MM.1S (cell line): Measurements from ENCODE around the gene TUBG2.

Experiments used
- DNase-seq: peaks from one replicate; pipeline ENCODE4 v3.0.0-alpha.2; 2015
- H2AFZ ChIP-seq: fragments of 300-600 bp; sonication (generic); 2 replicates; pipeline ENCODE4 v1.6.0; 2016; ENCODE audit warnings: antibody characterized with exemption, low read length
- H3F3A ChIP-seq: fragments of 300-600 bp; sonication (generic); 2 replicates; pipeline ENCODE4 v1.6.1; 2016; ENCODE audit warnings: mild to moderate bottlenecking, antibody characterized with exemption, low read length, moderate library complexity, mixed read lengths; ENCODE audit not compliant: insufficient read depth
- H3K27ac ChIP-seq: fragments of 300-600 bp; sonication (generic); 2 replicates; pipeline ENCODE4 v1.5.1; 2016; ENCODE audit warnings: mild to moderate bottlenecking, low read length
- H3K27me3 ChIP-seq: fragments of 300-600 bp; sonication (generic); replicated peaks from 2 replicates; pipeline ENCODE4 v1.6.0; 2016; ENCODE audit warnings: low read length; ENCODE audit not compliant: insufficient read depth
- H3K36me3 ChIP-seq: fragments of 300-600 bp; sonication (generic); replicated peaks from 2 replicates; pipeline ENCODE4 v1.6.1; 2016; ENCODE audit warnings: mild to moderate bottlenecking, low read length, mixed read lengths; ENCODE audit not compliant: insufficient read depth
- H3K4me1 ChIP-seq: fragments of 300-600 bp; sonication (generic); 2 replicates; pipeline ENCODE4 v1.6.1; 2016; ENCODE audit warnings: low read length, mixed read lengths
- H3K4me2 ChIP-seq: fragments of 300-600 bp; sonication (generic); 2 replicates; pipeline ENCODE4 v1.6.0; 2016; ENCODE audit warnings: low read depth, low read length
- H3K4me3 ChIP-seq: fragments of 300-600 bp; sonication (generic); 2 replicates; pipeline ENCODE4 v1.5.1; 2016; ENCODE audit warnings: low read length, mixed read lengths
- H3K79me2 ChIP-seq: fragments of 300-600 bp; sonication (generic); 2 replicates; pipeline ENCODE4 v1.6.1; 2016; ENCODE audit warnings: mixed run types, low read length, mixed read lengths
- H3K9ac ChIP-seq: fragments of 300-600 bp; sonication (generic); 2 replicates; pipeline ENCODE4 v1.6.1; 2016; ENCODE audit warnings: low read length, mixed read lengths
- H3K9me2 ChIP-seq: fragments of 300-600 bp; sonication (generic); replicated peaks from 2 replicates; pipeline ENCODE4 v1.6.1; 2016; ENCODE audit warnings: mild to moderate bottlenecking, low read length, mixed read lengths; ENCODE audit not compliant: insufficient read depth
- H3K9me3 ChIP-seq: fragments of 300-600 bp; sonication (generic); replicated peaks from 2 replicates; pipeline ENCODE4 v1.6.1; 2016; ENCODE audit warnings: mild to moderate bottlenecking, low read length, mixed read lengths; ENCODE audit not compliant: insufficient read depth
- H4K20me1 ChIP-seq: fragments of 300-600 bp; sonication (generic); 2 replicates; pipeline ENCODE4 v1.6.1; 2016; ENCODE audit warnings: mild to moderate bottlenecking, low read length, moderate library complexity, mixed read lengths; ENCODE audit not compliant: insufficient read depth
- EZH2 ChIP-seq: fragments of 300-600 bp; sonication (generic); optimal IDR thresholded peaks from 2 replicates; pipeline ENCODE3; 2017; ENCODE audit warnings: low read depth, mild to moderate bottlenecking, antibody characterized with exemption, low read length, mixed read lengths
- EZH2phosphoT487 ChIP-seq: fragments of 300-600 bp; sonication (generic); IDR thresholded peaks from 2 replicates; pipeline ENCODE4 v1.6.1; 2018; ENCODE audit warnings: antibody characterized with exemption, low read length
- TF ChIP-seq, protein P1 (sequence below): fragments of 300-600 bp; sonication (generic); IDR thresholded peaks from 2 replicates; pipeline ENCODE4 v1.5.1; 2016; ENCODE audit warnings: antibody characterized with exemption, low read length, mixed read lengths

The TUBG2 gene

DNA sequence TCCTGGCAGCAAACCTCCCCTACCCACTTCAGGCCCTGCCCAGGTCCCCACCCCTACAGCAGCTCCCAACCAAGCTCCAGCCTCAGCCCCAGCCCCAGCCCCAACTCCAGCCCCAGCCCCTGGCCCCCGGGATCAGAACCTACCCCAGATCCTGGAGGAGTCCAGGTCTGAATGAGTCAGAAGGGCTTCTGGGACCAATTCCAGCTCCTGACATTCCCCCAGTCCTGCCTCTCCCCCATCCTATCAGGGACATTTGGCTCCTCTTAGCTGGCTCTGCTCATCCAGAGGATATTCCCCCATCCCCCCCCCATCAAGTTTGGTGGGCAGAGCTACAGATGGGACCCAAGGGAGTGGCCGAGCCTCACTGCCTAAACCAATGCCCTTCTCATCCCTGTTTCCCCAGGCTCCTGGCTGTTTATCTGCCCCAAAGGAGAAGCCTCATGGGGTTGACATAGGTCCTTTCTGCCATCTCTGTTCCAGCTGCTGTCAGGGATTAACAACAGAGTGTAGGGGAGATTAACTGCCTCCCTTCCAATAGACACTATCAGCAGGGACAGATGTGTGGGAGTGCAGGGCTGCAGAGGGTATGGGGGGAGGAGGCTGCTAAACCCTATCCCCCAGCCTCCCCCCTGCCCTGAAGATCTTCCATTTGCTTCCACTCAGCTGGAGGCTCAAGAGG is 39.8 kb downstream of the TUBG2 start:
- H4K20me1 ChIP-seq, result no peaks in the 10 kb centered on the region
- H3K4me2 ChIP-seq, result no peak overlapping the region
- TF ChIP-seq EZH2phosphoT487 (no peak), EZH2 (no peak)
- TF ChIP-seq, protein P1, sequence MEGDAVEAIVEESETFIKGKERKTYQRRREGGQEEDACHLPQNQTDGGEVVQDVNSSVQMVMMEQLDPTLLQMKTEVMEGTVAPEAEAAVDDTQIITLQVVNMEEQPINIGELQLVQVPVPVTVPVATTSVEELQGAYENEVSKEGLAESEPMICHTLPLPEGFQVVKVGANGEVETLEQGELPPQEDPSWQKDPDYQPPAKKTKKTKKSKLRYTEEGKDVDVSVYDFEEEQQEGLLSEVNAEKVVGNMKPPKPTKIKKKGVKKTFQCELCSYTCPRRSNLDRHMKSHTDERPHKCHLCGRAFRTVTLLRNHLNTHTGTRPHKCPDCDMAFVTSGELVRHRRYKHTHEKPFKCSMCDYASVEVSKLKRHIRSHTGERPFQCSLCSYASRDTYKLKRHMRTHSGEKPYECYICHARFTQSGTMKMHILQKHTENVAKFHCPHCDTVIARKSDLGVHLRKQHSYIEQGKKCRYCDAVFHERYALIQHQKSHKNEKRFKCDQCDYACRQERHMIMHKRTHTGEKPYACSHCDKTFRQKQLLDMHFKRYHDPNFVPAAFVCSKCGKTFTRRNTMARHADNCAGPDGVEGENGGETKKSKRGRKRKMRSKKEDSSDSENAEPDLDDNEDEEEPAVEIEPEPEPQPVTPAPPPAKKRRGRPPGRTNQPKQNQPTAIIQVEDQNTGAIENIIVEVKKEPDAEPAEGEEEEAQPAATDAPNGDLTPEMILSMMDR, result no peak
- DNase-seq, result no peak
- H3K79me2 ChIP-seq, result no peaks in the 10 kb centered on the region
- H3K9me3 ChIP-seq, result no peaks in the 10 kb centered on the region
- no peak overlapping the region for H3K9ac ChIP-seq
- H3K9me2 ChIP-seq, result no peaks in the 10 kb centered on the region
- H3K27me3 ChIP-seq, result no peaks in the 10 kb centered on the region
- H3K36me3 ChIP-seq, result no peaks in the 10 kb centered on the region
- no peak overlapping the region for H3K4me3 ChIP-seq
- H2AFZ ChIP-seq, result no peak overlapping the region
- no peaks in the 10 kb centered on the region for H3F3A ChIP-seq
- no peak overlapping the region for H3K27ac ChIP-seq
- H3K4me1 ChIP-seq, result no peaks in the 10 kb centered on the region

DNA sequence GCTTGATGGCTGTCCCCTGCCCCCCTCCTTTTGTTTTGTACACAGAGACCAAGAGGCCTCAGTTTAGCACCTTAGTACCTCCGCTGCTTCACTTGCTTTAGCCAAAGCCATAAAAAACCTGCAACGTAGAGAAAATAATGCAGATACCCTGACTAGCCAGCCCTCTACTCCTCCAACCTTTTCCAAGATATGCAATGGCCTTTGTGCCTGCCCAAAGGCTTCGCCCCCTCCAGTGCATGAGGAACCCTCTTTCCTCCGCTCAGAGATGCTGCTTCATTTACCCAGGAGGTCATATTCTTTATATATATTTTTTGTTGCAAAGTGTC is 40.3 kb downstream of the TUBG2 start:
- peaks cover 1% of the 10 kb centered on the region for H3K4me1 ChIP-seq
- no peak overlapping the region for H3K9ac ChIP-seq
- no peaks in the 10 kb centered on the region for H3K27me3 ChIP-seq
- H3K27ac ChIP-seq, result no peak overlapping the region
- H2AFZ ChIP-seq, result no peak overlapping the region
- no peak for DNase-seq
- no peak overlapping the region for H3K4me2 ChIP-seq
- no peak overlapping the region for H3K4me3 ChIP-seq
- no peaks in the 10 kb centered on the region for H3K9me2 ChIP-seq
- TF ChIP-seq EZH2 (no peak), EZH2phosphoT487 (no peak)
- TF ChIP-seq, protein P1, result no peak
- no peaks in the 10 kb centered on the region for H3K36me3 ChIP-seq
- H3K79me2 ChIP-seq, result no peaks in the 10 kb centered on the region
- H3F3A ChIP-seq, result no peaks in the 10 kb centered on the region
- no peaks in the 10 kb centered on the region for H3K9me3 ChIP-seq
- H4K20me1 ChIP-seq, result no peaks in the 10 kb centered on the region

GRCh38 chr17:42700586-42701289 is 41.7 kb downstream of the TUBG2 start:
- no peaks in the 10 kb centered on the region for H3K79me2 ChIP-seq
- no peak overlapping the region for H3K9ac ChIP-seq
- peaks cover 7% of the 10 kb centered on the region for H3F3A ChIP-seq
- no peak overlapping the region for H2AFZ ChIP-seq
- no peaks in the 10 kb centered on the region for H3K36me3 ChIP-seq
- no peak for TF ChIP-seq EZH2phosphoT487
- TF ChIP-seq, protein P1, result no peak
- no peak for TF ChIP-seq EZH2
- no peak overlapping the region for H3K4me3 ChIP-seq
- peaks cover 12% of the 10 kb centered on the region for H3K4me1 ChIP-seq
- no peaks in the 10 kb centered on the region for H3K9me3 ChIP-seq
- H4K20me1 ChIP-seq, result no peaks in the 10 kb centered on the region
- H3K9me2 ChIP-seq, result no peaks in the 10 kb centered on the region
- DNase-seq, result no peak
- no peak overlapping the region for H3K27ac ChIP-seq
- H3K4me2 ChIP-seq, result no peak overlapping the region
- no peaks in the 10 kb centered on the region for H3K27me3 ChIP-seq
